GM12801 (cell line): Measurements from ENCODE around the gene ADAMTS8.

Experiments used
- TF ChIP-seq, protein P1 (sequence below): IDR thresholded peaks from one replicate; pipeline ENCODE4 v1.5.1; 2011; ENCODE audit warnings: control low read depth; ENCODE audit not compliant: insufficient read length; ENCODE audit errors: extremely low read depth

ADAMTS8 gene

DNA sequence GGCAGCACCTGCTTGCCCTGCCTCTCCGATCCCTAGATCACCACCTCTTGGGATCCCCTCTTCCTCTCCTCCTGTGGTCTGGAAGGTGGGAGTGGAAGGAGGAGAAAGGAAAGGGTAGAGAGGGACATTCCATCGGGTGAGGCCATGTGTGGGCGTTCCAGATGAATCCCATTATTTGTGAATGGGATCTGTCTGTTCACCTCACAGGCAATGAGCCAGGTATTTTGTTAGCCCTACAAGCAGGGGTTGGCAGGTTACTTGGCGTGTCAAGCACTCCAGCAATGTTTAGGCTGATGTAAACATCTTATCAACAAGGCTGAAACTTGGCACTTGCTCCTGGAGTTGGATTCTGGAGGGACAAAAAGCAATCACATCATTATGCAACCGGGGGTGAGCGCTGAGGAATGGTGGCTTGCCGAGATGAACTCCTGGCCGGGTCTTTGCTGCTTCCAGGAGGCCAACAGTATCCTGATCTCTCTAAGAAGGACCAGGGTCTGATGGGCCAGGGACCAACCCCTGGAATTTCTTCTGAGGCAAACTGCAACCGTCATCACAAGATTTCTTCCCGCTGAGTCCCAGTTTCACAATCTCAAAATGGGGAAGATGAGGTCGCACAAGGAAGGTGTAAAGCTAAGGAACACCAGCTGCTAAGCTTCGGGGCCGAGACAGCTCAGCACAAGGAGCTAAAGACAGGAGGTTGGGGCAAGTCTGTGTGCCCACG is 7.8 kb downstream of the ADAMTS8 start:
- TF ChIP-seq, protein P1, sequence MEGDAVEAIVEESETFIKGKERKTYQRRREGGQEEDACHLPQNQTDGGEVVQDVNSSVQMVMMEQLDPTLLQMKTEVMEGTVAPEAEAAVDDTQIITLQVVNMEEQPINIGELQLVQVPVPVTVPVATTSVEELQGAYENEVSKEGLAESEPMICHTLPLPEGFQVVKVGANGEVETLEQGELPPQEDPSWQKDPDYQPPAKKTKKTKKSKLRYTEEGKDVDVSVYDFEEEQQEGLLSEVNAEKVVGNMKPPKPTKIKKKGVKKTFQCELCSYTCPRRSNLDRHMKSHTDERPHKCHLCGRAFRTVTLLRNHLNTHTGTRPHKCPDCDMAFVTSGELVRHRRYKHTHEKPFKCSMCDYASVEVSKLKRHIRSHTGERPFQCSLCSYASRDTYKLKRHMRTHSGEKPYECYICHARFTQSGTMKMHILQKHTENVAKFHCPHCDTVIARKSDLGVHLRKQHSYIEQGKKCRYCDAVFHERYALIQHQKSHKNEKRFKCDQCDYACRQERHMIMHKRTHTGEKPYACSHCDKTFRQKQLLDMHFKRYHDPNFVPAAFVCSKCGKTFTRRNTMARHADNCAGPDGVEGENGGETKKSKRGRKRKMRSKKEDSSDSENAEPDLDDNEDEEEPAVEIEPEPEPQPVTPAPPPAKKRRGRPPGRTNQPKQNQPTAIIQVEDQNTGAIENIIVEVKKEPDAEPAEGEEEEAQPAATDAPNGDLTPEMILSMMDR = no peak

DNA sequence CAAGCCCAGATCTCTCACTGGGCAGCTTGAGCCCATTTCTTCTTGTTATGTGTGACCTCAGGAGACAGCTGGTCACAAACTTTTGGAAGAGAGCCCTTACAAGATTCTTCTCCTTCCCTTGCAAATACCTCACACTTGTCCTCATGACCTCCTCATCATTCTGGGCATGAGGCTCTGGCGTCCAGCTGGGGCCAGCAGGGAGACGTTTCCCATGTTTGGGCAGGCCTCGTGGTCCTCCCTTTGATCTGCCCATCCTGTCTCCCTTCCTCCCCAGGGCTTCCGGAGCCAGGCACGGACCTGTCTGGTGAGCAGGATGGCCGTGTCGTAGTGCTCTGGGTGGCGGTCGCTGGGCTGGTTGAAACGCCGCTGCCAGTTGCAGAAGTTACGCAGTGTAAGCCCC is 9.7 kb downstream of the ADAMTS8 start:
- TF ChIP-seq, protein P1 = no peak

DNA sequence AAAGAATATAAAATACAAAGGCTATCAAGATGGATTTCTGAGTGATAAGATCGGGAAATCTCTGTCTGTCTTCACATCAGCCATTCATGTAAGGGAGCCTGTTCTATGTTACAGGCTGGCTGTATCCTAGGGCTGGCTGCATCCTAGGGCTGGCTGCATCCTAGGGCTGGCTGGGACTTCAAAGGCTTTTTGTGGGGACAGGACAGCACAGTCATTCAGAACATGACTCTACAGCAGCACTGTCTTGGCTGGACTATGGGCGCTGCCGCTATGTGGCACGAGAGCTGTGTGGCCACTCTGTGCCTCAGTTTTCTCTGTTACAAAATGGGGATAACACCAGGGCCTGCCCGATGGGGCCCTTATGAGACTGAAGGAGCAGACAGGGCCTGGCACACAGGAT is 10.2 kb downstream of the ADAMTS8 start:
- TF ChIP-seq, protein P1 = no peak

DNA sequence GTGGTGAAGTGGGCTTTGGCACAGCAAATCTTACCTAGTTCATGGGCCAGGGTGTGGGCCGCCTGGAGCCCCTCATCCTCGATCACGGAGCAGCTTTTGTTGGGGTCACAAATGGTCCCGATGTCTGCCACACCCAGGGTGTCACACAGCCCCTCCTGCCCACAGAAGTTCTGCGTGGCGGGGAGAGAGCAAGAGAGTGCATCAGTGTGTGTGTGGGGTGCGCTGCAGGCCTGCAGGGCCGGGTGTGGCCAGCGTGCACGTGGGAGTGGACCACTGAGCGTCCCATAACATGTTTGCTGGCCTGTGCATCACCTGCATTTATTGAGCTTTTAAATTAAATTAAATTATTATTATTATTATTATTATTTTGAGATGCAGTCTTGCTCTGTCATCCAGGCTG is 11.5 kb downstream of the ADAMTS8 start:
- TF ChIP-seq, protein P1 = no peak

DNA sequence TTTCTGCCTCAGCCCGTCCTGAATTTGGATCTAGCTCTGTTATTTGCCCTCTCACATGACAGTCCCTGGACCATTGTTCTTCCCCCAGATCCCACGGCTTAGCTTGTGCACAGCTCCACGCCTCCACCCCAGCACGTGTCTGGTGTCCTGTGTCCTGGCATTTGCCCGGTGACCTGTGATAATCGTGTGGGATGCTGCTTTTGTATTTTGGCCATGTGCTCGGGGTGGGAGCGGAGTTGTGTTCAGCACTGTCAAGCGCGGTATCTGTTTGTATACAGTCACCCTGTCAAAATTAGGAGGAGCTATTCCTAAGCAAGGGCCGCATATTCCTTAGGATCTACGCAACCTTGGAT is 11.9 kb downstream of the ADAMTS8 start:
- TF ChIP-seq, protein P1 = no peak

DNA sequence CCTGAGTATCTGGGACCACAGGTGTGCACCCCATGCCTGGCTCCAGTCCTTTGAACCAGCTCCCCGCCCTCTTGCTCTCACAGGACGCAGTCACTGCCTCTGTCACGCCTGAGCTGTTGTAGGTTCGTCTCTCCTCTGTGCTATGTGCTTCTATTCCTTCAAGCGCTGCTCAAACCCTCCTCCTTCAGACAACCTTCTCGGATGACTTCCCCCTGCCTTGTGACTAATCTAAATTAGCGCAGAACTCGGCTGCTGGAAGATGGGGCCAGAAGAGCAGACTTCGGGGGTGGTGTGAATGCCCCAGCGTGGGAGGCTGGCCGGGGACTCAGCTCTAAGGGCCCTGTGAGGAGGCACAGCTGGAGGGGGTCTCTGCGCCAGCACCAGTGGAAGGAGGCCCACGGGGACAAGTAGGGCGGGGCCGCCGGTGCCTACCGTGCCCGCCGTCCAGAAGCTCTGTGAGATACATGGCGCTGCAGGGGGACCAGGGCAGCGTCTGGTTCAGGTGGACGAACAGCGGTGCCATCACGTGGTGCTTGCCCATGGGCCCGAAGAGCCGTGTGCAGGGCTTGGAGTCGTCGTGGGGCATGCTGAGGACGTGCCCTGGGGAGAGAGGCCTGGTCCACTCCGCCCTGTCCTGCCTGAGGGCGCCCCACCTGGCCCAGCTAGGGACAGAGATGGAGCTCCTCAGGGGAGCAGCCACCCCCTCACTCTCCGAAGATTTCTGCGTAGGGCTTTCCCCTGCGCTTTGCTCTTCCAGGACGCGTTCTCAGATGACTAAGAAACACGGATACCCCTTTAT is 12.5 kb downstream of the ADAMTS8 start:
- TF ChIP-seq, protein P1 = no peak

DNA sequence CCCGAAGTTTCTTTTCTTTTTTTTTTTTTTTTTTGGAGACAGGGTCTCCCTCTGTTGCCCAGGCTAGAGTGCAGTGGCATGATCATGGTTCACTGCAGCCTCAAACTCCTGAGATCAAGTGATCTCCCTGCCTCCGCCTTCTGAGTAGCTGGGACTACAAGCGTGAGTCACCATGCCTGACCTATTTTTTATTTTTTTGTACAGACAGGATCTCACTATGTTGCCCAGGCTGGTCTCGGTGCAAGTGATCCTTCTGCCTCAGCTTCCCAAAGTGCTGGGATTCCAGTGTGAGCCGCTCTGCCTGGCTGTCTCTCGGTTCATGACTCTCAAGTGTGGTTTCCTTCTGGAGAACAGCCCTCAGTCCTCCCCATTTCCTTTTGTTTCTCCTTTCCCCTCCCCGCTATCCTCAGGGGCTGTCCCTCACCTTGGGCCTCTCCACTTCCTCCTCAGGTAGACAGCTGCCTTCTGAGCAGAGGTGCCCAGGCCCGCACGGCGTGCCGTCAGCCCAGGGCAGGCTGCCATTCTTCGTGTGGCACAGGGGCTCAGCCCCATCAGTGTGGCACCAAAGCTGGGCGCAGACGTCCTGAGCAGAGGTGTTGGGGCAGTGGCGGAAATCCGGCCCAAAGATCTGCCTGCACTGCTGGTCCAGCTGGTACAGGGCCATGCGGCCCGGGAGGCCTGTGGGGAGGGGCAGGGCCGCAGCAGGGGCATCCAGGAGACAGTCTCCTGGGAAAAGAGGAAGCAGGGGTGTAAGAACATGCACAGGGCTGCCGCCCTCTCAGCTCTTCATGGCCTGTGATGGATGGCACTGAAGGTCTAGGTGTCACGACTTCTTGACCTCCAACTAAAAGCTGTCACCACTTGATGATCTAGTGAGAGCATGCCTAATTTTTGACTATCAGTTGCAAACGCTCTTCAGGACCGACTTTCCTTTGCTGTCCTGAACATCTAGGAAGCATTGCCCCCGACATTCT is 14.0 kb downstream of the ADAMTS8 start:
- TF ChIP-seq, protein P1 = no peak
